HG02678 (cell line): ENCODE results near the gene TIMM23B.
"Not testable (repeated sequence)": the region's sequence is repeated elsewhere in the genome, so short reads cannot be mapped to it uniquely, and the experiment has no call there.

ENCODE experiments used
- ATAC-seq: cut with Tn5 transposase; IDR thresholded peaks from one replicate; pipeline ENCODE4 v1.9.1; 2021; ENCODE audit warnings: mild to moderate bottlenecking, moderate library complexity; ENCODE audit not compliant: unreplicated experiment

The TIMM23B gene

DNA sequence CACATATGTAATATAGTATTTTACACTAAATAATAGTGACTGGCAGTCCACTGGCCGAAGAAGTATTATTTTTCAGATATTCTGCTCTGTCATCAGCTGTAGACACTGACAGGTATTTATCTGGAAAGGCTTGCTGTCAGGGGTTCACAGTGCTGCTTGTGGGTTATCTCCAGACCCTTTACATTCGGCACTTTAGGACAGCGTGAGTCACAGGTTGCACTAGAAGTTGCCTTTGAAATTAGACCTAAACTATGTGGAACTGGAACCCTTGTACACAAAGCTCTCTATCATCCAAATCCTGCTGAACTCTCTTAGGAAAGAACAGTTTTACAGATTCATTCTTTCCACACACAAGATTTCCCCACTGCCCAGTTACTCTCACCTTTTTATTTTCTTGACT, 30.2 kb downstream of the TIMM23B start:
- ATAC-seq, result not testable (repeated sequence)

DNA sequence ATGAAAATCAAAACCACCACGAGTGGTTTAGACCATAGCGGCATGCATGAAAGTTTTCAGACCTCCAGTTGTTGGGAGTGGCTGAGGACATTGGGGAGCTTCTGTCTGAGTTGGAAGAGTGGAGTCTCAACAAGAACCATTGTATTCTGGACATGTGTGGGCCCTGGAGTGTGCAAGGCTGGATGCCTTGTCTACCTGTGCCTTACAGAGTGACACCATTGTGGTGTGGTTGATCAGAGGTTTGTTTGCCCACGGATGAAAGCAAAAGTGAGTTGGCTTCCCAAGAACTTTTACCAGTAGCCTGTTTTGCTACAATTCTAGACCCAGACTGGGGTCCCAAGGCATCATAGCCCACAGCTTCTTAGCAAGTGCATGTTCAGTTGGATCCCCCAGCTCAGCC, 35.9 kb downstream of the TIMM23B start:
- not testable (repeated sequence) for ATAC-seq

- ATAC-seq, result not testable (repeated sequence)
These were observed 45.4 kb downstream of the TIMM23B start for GRCh38 chr10:49987207-49987606.

DNA sequence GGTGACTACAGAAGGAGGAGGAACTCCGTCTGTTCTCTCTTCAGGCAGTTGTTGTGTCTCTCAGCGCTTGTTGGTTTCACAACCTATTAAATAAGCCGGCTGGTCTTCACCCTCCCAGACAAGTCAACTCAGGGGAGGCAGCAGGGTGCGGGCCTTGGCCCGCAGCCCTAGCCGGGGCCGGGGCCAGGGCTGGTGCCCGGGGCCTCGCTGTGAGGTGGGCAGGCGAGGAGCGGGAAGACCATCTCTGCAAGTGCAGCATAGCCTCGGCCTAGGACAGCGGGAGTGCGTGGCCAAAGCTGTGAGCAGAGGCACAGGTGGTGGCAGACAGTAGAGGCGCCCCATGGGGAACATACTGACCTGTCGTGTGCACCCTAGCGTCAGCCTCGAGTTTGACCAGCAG, 46.5 kb downstream of the TIMM23B start, which contains the start of gene AGAP6:
AGAP6 (plus strand) TSS at position 31 of the 400 bp plus-strand sequence; CDS start at position 341, 310 bp downstream.
- ATAC-seq, result not testable (repeated sequence)

GRCh38 chr10:49995321-49995720, 53.5 kb downstream of the TIMM23B start:
- ATAC-seq, result not testable (repeated sequence)

- not testable (repeated sequence) for ATAC-seq
These were observed 72.2 kb downstream of the TIMM23B start for GRCh38 chr10:50014024-50014423.

DNA sequence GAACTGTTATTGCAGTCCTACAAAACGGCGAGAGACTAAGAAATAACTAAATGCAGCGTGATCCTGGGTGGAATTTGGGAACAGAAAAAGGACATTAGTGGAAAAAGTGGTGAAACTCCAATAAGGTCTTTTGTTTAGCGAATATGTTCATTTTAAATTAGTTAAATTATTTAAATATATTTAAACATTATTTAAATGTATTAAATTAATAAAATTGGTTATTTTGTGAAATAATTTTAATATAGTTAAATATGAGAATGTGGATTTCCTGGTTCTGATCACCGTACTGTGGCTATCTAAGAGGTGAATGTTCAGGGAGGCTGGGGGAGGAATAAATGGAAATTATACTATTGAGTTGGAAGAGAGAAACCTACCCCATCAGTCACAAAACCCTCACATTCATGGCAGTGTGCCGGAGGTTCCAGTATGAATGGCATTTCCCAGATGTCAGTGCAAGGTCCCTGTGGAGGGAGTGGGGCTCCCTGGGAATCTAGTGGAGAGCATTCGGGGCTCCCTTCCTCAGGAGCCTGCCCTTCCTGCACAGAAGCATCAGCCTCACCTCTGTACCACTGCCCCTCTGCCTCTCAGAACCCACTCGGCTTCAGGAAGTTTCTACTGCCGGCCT, 73.9 kb downstream of the TIMM23B start:
- ATAC-seq, result not testable (repeated sequence)

GRCh38 chr10:50016926-50017325, 75.1 kb downstream of the TIMM23B start:
- ATAC-seq, result not testable (repeated sequence)

GRCh38 chr10:50017646-50018045, 75.8 kb downstream of the TIMM23B start:
- ATAC-seq, result not testable (repeated sequence)

GRCh38 chr10:50019279-50019678, 77.4 kb downstream of the TIMM23B start:
- ATAC-seq, result not testable (repeated sequence)

GRCh38 chr10:50020451-50021024, 78.7 kb downstream of the TIMM23B start:
- ATAC-seq, result not testable (repeated sequence)

DNA sequence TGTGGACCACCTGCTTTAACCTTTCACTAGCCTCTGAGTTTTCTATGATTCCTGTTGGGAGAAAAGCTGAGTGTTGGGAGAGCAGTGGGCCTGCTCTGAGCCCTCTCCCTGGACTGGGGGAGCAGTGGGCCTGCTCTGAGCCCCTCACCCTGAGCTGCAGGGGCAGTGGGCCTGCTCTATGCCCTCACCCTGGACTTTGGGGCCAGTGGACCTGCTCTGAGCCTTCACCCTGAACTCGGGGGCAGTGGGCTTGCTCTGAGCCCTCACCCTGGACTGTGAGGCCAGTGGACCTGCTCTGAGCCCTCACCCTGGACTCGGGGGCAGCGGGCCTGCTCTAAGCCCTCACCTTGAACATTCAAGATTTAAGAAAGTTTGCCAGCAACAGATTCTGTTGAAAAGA, 79.8 kb downstream of the TIMM23B start:
- ATAC-seq, result no peak
